Adrenal gland (tissue), 5 donors: ENCODE data around the gene FCER2.

Source experiments
- POLR2A ChIP-seq, 2 donors: fragments of 450-650 bp; IDR thresholded peaks; one replicate each; pipeline ENCODE4 v1.6.1; 2017; ENCODE audit warnings: antibody characterized with exemption in 2 of 2, mild to moderate bottlenecking in 2 of 2, moderate library complexity in 1 of 2
- TF ChIP-seq, protein P1 (sequence below), 6 experiments: fragments of 450-650 bp in 4 of 6; fragments of 200-600 bp in 2 of 6; sonication (generic) in 1 of 6; IDR thresholded peaks; 1 replicate in 5 of 6; 2 replicates in 1 of 6; pipeline versions ENCODE4 v1.5.1 to v1.8.0; 2016 to 2021; ENCODE audit warnings: antibody characterized with exemption in 6 of 6, mild to moderate bottlenecking in 2 of 6, moderate library complexity in 1 of 6
- donor health status: DM: no; HTN: no; CAD: no.

DNA sequence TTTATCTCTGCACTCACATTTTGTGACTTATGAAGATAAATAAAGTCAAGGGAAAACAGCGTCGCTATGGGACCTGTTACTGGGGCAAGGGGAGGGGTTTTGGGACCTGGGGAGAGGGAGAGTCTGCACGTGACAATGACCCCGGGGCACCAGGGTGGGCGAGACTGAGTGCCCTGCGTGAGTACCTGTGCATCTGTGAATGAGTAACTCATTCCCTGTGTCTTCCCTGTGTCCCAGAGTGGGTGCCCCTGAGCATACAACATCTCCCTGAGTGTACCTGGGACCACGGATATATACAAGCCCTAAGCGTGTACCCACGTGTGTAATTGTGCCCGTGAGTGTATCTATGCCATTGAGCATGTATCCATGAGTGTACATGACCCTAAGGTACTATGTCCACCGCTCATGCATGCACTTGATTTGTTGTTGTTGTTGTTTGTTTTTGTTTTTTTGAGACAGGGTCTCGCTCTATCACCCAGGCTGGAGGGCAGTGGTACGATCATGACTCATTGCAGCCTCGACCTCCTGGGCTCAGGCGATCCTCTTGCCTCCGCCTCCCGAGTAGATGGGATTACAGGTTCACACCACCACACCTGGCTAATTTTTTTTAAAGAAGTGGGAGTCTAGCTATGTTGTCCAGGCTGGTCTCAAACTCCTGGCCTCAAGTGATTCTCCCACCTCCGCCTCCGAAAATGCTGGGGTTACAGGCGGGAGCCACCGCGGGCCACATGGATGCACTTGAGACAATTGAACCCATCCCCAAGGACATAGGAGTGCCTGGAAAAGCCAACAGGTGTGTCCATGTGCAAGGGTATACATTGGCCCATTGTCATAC, 21.9 kb downstream of the FCER2 start:
- TF ChIP-seq, protein P1, sequence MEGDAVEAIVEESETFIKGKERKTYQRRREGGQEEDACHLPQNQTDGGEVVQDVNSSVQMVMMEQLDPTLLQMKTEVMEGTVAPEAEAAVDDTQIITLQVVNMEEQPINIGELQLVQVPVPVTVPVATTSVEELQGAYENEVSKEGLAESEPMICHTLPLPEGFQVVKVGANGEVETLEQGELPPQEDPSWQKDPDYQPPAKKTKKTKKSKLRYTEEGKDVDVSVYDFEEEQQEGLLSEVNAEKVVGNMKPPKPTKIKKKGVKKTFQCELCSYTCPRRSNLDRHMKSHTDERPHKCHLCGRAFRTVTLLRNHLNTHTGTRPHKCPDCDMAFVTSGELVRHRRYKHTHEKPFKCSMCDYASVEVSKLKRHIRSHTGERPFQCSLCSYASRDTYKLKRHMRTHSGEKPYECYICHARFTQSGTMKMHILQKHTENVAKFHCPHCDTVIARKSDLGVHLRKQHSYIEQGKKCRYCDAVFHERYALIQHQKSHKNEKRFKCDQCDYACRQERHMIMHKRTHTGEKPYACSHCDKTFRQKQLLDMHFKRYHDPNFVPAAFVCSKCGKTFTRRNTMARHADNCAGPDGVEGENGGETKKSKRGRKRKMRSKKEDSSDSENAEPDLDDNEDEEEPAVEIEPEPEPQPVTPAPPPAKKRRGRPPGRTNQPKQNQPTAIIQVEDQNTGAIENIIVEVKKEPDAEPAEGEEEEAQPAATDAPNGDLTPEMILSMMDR (IDR thresholded peaks at IDR 0.05): no peak
- TF ChIP-seq POLR2A (IDR thresholded peaks at IDR 0.05): no peak
